Kasumi-1 (cell line): ENCODE data around the gene CASZ1.

ENCODE experiments used
- DNase-seq, 2 experiments: peaks; one replicate each; lab custom pipeline; 2025; lab: John Stamatoyannopoulos, UW

CASZ1 gene

DNA sequence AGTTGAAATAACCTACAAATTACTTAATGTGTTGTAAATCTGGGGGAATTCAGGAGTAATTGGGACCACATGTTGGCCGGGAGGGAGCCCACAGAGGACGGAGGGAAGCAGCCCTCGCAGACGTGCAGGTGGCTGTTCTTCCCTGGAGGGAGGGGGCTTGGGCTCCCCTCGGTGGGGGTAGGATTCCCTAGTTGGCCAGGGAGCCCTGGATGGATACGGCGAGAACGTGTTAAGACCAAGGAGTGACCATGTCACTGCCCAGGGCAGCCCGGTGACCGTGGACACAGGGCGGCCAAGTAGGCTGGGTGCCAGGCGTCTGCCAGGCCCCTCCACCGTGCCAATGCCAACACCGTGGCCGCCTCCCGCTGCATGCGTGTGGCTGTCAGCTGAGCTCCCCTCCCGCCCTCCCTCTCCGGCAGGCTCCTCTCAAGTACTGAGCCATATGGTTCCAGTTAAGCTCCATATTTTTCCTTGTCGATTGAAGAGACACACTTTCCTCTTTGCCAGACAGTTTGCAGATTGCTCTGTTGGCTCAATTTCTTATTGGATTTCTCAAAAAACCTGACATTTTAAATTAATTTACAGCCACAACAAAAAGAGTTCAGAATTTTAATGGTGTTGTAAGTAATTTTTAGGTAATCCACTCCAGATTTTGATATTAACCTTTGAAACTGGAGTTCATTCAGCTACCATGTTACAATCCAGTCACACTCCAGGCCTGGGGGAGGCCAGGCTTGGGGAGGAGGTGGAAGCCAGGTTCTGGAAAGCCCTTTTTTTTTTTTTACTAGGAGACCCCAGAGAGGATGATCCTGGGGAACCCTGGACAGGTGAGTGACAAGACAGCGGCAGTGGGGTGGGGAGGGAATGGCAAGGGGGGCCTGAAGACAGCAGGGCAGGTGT, 71.2 kb downstream of the CASZ1 start:
- no peak for DNase-seq

DNA sequence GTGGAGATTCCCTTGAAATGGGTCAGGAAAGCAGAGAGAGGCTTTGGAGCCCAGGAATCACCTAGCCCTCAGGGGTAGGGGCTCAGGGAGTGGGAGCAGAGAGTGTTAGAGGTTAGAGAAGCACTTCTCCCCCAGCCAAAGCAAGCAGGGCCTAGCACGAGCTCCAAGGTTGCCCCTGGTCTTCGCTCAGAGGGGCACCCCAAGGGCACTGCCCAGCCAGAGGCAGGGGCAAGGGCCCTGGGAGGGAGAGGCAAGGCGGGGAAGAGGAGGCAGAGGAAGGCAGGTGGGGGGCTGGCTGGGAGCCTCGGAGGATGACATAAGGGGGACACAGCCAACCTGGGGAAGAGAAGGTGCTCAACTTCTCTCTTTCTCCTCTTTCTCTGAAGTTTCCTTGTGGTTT, 71.9 kb downstream of the CASZ1 start:
- DNase-seq: no peak

DNA sequence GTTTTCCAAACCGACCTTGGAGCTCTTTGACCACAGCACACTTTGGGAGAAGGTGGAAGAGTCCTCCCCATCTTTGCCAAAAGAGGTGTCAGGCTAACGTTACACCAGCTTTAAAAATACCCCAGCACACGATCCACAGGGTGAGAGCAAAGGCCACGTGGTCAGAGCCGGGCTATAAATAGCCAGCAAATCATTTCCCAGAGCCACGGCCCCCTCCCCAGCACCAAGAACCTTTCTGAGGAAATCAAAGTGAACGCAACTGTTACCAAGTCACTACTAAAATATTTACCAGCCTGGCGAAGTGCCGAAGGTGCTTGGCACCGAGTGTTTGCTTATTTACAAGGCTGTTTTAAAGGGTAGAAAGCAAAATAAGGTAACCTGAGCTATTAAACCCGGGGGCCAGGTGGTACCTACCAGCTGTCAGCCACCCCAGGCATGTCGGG, 72.4 kb downstream of the CASZ1 start:
- no peak for DNase-seq

DNA sequence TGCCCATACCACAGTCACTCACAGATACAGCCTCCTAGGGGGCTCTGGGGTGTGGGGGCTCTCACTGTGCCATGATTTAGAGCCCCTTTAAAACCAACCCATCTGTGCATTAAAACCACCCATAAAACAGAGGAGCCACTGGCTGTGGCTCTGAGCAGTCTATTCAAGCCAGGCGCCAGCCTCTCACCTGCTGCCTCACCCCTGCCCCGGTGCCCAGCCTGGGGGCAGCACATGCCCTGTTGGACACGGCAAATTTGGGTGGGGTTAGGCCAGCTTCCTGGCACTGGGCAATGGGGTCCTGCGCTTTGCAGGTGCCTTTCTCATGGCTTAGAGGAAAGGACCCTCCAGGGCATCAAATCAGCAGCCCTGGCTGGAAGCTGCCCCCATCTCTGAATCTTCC, 73.1 kb downstream of the CASZ1 start:
- DNase-seq: no peak

DNA sequence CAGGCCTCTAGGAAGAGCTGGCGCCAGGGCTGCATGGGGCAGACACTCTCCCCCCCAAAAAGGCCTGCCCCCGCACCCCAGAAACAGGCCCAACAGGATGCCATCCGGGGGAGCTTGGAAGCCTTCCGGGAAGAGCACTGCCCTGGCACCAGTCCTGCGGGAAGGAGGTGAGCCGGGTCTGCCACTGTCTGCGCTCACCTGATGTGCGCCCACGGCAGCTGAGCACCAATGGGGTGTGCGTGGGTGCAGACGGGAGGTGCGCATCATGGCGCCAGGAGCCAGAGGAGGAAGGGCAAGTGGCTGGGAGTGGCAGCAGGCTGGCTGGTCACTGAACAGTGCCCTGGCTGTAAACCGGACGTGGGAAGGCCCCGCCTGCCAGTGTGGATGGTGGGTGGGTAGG, 73.6 kb downstream of the CASZ1 start:
- DNase-seq: no peak

DNA sequence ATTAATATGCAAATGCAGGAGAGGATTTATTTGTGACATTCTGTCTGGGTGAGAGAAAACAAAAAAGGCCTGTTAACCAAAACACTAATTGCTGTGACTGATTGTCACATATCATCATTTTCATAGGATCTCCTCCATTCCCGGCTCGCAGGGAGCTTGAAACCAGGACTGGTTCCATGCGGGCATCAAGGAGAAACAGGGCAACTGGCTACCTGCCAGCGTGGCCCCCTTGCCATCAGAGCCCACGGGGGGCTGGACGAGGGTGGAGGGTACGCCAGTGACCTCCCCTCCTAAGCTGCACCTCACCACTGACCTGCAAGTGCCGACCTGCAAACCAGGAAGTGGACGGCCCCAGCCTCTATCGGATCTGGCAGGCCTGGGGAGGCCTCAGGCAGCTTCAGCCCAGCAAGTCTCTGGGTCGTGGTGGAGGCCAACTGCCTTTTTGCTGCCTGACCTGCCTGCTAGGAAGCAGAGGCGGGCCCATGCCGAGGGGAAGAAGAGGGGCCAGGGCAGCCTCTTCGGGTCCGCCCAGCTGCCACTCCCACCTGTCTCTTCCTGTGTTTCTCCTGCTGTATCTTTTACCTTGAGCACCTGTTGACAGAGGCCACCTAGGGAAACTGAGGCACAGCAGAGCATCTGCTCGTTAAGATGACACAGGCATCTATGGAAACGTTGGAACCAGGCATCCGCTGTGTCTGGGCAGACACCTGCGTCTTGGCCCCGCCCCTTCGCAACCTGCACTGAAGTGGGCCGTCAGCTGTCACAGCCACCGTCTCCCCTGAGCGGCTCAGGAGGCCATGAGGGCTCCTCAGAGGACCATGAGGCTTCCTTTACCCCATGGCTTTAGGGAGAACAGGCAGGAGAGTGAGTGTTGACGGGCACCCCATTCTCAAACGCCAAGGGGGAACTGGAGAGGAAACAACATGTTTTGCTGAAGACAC, 74.8 kb downstream of the CASZ1 start:
- no peak for DNase-seq

DNA sequence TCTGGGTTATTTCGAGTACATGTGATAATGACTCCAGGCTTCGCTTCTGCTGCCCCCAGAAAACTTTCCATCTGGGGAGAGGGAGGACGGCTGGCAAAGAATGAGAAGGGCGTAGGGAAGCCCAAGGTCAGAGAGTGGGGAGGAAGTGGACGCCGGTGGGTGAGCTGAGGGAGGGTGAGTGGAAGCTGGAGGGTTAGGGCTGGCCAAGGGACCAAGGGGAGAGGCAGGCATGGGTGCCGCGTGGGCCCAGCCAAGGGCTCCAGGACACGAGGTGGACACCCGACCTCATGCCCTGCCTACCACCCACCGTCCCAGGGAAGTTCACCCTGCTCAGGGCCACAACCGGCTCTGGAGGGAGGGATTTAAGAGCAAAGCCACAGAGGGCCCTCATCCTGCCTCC, 75.8 kb downstream of the CASZ1 start:
- DNase-seq: no peak

DNA sequence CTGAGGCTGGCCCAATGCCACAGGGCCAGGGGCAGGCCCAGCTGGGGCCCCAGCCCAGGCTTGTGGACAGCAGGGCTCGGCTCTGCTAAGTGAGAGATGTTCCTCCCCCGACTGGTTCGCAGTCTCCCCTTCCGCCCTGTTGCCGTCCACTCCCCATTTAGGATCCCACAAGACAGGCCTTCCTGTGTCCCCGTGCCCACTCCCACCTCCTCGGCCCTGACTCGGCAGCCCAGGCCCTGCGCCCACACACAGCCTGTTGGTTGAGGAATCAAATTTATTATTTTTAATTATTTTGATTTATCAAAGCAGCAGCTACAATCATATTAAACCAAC, 78.4 kb downstream of the CASZ1 start:
- no peak for DNase-seq

DNA sequence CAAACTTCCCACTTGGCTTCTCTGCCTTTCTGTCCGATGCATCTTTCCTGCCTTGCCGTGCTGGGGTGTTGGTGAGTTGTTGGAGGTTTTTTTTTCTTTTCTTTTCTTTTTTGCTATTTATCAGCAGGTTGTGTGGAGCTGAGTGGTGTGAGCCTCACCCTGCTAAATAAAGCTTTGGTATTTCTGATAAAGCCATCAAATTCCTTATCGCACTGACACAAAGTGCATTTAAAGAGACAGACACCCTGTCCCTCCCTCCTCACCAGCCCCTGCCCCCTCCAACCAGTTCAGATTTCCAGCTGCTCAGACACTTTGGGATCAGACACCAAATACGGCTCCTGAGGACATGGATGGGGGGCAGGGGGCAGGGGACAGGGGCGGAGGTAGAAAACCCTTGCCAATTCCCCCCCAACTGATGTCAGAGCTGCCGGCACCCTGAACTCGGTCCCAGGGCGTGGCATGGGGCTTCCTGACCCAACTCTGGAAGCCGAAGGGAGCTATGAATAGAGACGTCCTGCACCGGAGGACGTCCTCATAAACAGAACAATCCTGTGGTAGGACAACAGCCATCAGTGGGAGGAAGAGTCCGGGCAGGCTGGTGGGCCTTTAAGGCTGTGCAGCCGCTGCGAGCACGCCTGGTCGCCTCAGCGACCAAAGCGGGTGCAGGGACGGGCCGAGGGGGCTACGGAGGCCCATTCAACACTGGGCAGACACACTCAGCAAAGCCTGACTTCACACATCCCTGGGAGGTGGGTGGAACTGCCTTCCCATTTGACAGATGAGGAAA, 79.0 kb downstream of the CASZ1 start:
- no peak for DNase-seq

DNA sequence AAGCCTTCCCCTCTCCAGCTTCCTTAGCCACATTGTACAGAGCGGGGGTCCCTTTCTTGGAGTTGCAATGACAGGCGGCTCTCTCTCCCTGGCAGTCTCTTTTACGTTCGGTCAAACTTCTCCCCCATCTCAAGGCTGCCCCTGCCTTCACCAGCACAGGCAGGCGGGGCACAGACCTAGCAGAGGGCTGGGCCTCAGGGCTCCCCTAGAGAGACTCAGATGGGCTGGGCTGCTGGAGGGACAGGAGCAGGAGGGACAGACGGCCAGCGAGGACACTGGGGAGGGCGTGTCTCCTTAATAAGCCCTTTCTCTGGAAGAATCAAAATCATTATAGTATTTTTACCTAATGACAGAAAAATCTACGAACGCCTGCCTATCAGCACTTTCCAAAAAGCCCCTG, 79.6 kb downstream of the CASZ1 start:
- DNase-seq: no peak

DNA sequence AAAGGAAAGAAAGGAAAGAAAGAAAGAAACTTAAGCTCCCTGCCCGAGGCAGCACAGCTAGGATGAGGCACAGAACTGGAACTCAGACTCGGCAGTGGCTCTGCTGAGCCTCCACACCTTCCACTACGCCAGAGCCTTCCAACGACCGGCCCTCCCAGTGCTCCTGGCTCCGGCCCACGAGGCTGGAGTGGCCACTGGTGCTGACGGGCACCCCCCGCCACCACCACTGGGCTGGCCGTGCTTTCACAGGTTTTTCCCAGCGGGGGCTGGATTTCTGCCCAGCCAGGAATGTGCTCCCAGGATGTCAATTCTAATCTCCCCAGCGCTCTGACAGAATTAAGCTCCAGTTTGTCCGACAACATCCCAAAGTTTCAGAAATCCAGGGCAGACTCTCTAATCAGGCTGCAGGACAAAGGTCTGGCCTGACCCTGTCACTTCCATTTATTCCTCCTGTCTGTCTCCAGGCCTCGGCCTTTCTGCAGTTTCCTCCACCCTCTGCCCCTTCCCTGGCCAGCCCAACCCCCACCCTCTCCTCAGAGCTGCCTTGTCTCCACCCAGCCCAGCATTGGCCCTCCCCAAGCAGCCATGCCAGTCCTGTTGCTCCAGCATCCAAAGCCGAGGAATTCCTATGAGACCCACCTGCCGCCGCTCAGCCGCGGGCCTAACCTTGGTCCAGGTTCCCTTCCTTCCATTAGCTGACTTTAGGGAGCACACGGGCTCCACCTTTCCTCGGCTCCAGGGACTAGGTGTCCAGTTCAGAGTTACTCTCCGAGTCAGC, 81.9 kb downstream of the CASZ1 start:
- DNase-seq: no peak

DNA sequence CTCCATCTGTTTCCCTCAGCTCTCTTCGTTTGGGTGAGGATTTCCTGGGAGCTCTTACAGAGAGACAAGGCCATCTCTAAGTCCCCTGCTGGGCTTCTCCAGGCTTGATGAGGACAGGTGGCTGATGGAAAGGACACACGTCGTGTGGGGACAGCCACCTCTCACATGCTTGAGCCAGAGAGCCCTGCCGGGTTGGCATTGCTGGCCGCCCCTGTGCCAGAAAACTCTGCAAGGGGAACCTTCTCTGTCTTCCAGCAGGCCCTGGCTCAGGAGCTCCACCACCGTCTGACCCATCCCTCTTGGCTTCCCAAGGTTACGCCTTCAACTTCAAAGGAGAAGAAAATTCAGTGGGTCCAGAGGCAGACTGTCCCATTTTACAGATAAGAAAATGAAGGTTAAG, 82.8 kb downstream of the CASZ1 start:
- no peak for DNase-seq

DNA sequence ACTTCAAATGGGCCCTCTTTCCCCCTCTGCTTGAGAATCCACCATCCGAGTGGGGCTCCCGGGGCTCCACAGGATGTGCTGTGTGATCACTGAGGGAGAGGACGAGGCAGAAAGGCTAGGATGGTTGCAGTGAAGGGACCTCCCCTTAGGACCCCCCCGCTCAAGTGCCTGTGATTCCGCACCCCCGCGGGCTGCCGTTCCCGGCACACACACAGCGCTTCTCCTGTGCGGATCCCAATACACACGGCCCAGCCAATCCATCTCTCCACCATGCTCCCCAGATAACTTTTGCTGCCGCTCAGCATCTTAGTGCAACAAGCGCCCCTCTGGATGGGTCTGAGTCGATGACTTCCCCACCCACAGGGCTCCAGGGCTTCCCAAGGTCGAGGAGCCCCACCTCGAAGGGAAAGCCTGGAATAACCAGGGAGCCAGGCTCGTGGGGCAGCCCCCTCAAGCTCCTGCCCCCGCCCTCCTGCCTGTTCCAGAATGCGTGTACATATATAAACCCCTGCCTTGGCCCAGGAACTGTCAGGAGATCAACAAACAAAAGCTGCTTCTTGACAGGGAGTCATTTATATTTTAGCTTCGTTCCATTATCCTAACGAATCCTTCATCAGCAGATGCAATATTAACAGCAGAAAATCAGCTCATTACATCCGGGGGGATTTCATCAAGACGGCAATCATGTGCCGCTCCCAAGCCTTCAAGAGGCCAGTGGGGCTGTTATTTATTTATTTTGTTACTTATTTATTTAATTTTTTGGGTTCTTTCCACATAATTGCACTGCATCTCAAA, 83.7 kb downstream of the CASZ1 start:
- DNase-seq: no peak

DNA sequence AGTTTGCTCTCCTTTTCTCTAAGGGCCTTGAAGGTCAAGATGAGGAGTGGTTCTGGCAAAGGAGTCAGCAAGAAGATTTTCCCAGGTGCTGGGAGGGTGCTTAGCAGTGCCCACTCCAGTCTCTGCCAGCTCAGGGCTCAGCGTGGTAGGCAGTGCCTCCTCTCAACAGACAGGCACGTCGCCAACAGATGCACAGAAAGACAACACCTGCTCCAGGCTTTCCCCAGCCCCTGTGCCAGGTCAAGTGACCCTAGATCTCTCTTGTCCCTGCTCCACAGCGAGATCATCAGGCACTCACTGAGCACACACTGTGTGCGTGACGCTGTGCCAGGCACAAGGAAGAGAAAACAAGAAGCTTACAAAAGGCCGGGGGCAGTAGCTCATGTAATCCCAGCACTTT, 86.0 kb downstream of the CASZ1 start:
- no peak for DNase-seq

DNA sequence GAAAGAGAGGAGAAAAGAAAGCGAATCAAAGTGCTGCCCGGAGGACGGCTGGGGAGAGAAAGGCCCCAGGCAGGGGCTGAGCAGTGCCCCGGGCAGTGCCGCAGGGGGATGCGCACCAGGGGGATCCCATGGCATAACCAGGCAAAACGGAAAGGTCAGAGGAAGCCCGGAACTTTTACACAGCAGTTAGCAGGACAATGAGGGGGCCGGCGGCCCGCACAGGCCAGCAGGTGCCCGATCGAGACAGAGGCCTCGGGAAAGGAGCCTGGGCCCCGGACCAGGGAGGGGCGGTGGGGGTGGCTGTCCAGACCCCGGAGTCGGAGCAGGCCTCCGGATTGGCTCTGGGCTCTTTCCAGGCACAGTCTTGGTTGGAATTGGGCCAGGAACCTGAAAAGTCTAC, 86.8 kb downstream of the CASZ1 start:
- DNase-seq: no peak

DNA sequence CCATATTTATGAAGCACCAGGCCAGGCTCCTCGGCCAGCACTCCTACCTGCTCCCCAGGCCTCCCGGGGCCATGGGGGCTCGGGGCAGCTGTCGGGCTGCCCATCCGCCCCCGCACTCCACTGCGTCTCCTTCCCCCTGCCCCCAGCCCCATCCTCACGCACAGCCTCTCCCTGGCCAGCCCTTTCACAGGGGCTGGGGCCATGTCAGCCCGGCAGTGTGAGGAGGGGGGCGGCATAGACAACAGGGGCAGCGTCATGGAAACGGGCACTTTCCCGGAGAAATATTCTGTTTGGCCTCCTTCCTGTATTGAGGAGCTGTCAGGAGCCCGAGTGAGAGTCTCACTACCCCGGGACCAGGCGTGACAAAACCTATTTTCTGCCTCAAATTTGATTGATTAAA, 87.3 kb downstream of the CASZ1 start:
- DNase-seq: no peak

DNA sequence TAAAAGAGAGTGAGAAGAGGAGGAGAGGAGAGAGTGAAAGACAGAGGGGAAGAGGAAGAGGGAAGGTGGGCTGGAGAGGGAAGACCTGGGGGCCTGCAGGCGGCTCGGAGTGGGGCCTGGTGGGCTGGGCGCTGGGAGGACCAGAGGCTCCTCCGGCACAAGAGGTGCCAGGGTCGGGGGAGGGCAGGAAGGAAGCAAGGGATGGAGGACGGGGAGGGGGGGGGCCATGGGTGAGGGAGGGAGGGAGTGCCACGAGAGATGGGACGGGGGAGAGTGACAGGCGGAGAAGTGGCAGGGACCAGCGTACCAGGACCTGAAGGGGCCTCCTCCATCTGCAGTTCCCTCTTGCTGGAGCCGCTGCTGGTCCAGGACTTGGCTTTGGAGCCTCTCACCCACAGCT, 87.7 kb downstream of the CASZ1 start:
- DNase-seq: no peak

DNA sequence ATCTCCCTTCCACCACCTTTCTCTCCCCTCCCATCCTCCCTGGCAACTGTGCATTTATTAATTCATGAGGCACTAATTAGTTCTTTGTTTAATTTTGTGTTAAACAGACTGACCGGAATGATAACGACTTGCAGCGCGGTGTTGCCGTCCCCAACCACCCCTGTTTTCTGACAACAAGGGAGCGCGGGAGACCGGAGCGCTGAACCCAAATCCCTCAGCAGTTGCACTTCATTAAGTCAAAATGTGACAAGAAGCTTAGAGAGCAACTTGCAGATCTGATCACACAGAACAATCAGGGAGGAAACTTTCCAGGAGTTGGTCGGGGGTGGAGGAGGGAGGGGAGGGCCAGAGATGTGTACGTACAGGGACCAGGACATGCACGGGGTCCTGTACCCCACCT, 89.2 kb downstream of the CASZ1 start:
- DNase-seq: no peak

DNA sequence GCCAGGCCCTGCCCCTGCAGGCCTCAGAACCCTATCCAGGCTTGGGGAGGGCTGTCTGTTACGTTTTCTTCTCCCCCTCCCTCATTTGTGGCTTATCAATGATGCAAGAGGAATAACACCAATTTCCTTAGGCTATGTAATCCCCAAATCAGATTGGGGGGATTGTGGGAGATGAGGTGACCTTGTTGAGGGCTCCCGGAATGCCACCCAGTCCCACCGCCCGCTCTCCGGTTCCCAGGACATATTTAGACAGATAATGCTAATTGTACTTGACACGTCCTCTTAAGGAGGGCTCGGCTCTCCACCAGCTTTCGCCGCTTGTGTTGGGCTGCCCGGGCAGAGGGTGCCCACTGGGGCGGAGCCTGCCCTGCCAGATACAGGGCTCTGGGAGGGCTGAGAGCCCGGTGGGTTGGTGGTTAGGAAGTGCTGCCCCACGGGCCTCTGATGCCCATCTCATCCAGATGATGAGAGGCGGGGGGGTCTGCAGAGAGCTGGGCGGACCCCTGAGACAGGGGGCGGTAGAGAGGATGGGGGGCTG, 90.0 kb downstream of the CASZ1 start:
- no peak for DNase-seq

DNA sequence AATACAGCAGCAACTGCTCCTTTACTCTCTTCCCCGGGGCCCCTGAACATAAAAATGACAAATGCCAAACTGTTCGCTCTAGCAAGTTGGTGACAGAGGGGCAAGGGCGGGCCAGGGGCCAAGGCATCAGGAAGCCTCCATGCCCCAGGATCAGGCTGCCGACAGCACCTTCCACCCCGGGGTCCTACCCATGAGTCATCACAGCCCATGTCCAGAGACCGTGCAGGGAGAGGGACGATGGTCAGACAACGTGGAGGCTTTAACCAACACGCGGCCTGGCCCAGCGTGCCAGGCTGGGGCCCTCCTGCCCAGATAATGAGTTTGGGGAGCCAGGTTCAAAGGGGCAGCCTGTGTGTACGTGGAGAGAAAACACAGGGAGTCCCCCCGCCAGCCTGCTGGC, 90.5 kb downstream of the CASZ1 start:
- DNase-seq: no peak
